ENCODE data around the gene PMPCA.
"Not testable (repeated sequence)": the region's sequence is repeated elsewhere in the genome, so short reads cannot be mapped to it uniquely, and the experiment has no call there.

Gene PMPCA

DNA sequence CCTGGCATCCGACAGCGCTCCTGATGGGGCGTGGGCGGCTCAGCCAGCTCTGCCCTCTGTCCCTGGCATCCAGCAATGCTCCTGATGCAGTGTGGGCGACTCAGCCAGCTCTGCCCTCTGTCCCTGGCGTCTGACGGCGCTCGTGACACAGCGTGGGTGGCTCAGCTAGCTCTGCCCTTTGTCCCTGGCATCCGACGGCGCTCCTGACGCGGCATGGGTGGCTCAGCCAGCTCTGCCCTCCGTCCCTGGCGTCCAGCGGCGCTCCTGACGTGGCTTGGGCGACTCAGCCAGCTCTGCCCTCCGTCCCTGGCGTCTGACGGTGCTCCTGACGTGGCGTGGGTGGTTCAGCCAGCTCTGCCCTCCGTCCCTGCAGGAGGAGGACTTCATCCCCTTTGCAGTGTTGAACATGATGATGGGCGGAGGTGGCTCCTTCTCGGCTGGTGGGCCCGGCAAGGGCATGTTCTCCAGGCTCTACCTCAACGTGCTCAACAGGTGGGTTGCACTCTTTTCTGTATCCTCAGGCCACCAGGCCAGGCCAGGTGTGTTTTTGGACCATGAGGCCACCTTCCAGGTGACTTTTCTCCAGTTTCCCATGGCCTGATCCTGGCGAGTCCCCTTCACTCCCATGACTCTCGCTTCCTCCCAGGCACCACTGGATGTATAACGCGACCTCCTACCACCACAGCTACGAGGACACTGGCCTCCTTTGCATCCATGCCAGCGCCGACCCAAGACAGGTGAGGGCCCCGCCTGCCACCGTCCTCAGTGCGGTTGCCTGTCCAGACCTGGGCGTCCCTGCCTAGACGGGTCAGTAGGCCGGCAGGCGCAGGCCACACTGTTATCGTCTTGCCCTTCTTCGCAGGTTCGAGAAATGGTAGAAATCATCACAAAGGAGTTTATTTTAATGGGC, 8.0 kb downstream of the PMPCA start:
- DNase-seq = no peak

- no peak for DNase-seq
Observed at GRCh38 chr9:136419092-136419420, 8.6 kb downstream of the PMPCA start.

DNA sequence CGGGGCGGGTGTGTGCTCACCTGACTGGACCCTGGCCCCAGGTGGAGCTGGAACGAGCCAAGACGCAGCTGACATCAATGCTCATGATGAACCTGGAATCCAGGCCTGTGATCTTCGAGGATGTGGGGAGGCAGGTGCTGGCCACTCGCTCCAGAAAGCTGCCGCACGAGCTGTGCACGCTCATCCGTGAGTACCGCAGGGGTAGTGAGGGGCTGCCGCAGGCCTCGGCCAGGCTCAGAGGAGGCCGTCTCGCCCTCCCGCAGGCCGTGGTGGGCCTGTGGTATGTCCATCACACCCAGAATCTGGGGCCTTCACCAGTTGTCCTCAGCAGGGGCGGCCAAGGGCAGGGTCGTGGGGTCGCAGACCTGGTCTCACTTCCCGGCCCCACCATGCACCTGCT, 11.3 kb downstream of the PMPCA start:
- no peak for DNase-seq

DNA sequence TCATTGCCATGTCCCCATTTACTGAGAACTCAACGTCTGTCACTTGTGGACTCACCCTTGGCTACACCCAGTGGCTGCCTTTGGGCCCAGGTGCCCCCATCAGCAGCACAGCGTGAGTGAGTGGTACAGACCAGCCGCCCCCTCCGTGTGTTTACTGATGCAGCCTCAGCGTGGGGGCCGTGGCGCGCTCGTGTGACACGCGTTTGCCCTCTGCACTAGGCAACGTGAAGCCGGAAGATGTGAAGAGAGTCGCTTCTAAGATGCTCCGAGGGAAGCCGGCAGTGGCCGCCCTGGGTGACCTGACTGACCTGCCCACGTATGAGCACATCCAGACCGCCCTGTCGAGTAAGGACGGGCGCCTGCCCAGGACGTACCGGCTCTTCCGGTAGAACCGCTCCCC, 12.4 kb downstream of the PMPCA start:
- DNase-seq = no peak

DNA sequence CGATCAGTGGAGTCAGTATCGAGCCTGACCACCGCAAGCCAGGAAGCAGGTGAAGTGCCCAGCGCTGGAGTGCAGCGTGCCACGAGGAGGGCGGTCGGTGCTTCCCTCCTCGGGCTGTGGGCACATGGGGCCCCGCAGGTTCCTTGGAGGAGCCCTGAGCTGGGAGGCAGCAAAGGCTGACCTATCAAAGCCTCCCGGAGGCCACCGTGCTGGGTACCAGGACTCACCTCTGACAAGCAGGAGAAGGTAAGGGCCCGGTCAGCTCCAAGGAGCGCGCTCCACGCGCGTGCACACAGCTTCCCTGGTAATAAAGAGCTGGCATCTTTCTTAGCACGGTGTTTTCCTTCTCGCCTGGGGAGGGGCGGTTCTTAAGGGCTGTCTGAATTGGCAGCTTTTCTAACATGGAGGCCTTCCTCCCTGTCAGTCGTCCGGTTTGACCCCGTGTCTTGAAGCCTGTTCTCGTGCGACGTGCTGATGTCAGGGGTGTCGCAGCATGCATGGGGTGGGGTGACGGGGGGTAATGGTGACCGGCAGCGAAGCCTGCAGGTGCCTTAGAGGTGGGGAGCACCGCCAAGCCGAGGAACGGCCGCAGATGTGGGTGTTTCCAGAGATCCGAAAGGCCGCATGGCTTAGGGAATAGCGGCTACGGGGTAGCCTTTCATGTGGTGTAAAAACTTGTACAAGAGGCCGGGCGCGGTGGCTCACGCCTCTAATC, 13.1 kb downstream of the PMPCA start:
- no peak for DNase-seq

DNA sequence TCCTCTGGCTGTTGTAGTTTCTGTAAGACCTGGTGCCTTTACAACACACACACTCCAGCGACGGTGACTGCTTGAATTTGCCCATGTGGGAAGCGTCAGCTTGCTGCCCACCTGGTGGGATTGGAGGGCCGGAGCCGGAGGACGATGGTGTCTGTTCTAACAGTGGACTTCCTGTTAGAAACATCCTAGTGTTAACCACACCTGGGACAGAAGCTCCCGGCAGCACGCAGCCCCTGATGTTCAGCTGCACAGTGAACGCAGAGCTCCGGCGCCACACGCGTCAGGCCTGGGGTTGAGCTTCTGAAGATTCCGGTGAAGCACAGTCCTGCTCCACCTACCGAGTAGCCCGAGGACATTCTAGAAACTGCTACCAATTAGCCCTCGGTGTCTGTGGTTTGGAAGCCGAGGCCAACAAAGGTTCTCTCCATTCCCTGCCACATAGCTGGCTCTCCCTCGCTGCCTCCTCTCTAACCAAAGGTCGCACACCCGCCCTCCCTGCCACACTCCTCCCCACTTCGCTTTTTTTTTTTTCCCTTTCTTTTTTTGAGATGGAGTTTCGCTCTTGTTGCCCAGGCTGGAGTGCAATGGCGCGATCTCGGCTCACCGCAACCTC, 14.4 kb downstream of the PMPCA start:
- DNase-seq = no peak

DNA sequence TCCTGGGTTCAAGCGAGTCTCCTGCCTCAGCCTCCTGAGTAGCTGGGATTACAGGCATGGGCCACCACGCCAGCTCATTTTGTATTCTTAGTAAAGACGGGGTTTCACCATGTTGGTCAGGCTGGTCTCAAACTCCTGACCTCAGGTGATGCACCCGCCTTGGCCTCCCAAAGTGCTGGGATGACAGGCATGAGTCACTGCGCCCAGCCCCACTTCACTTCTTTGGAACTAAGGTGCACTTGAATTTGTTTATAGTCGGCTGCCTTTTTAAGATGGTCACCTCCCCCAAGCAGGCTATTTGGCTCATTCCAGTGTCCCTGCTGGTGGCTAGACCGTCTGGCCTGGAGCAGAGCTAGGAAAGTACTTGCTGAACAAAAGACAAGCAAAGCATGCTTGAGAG, 14.9 kb downstream of the PMPCA start:
- not testable (repeated sequence) for DNase-seq

GRCh38 chr9:136426787-136427186, 16.3 kb downstream of the PMPCA start:
- DNase-seq = no peak

GRCh38 chr9:136429075-136429628, 18.7 kb downstream of the PMPCA start:
- no peak for DNase-seq

DNA sequence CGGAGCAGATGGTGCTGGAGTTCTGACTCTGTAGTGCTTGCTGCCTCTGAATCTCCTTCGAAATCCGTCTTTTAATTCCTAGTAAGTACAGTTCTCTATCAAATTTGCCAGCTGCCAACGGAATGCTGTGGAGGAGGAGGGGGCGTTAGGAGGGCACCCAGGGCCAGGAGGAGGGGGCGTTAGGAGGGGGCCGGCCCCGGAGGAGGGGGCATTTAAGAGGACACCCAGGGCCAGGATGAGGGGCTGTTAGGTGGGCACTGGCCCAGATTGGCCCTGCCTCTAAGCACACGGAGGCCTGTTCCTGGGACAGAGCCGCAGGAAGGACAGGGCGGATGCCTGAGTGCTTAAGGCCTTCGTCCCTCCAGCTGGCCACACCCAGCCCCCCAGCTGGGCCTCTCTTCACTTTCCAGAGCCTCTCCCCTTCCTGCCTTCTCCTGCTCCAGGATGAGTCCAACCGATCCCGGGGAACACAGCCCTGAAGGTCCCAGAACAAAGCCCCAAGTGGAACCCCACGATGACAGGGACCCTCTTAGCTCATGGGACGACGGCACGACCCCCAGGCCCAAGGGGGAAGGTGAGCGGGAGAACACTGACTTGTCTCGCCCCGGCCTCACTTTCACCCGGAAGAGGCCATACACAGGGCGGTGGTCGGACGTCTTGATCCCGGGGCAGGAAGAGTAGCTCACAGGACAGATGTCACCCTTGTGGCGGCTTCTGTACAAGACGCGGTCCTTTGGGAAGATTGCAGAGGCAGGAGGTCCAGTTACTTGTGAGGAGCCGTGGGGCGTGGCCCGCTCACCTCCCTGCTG, 19.4 kb downstream of the PMPCA start:
- no peak for DNase-seq

DNA sequence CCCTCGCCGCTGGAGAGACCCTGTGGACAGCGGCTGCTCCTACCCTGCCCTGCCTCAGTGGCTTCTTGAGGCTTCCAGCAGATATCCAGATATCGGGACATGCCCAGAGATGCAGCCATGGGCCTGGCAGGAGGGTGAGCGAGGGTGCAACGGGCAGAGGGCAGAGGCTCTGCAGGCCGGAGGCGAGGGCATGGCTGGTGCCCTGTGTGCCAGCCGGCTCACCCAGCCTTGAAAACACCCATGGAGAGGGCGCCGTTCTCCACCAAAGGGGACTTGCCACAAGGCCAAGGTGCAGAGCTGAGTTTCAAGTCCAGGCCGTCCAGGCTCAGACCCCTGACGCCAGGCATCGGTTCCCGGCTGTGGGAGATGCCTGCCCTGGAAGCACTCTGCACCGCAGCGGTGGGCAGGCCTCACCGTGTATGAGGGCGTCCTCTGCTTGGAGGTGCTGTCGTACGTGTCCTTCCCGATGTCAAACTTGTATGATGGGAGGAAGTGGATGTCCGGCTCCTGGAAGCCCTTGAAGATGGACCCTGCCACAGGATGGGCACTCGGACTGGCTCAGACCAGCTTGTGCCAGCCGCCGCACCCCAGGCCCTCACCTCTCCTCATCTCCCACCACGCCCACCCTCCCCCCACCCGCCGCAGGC, 20.3 kb downstream of the PMPCA start:
- DNase-seq = no peak

- no peak for DNase-seq
Observed at GRCh38 chr9:136431782-136432350, 21.4 kb downstream of the PMPCA start.

DNA sequence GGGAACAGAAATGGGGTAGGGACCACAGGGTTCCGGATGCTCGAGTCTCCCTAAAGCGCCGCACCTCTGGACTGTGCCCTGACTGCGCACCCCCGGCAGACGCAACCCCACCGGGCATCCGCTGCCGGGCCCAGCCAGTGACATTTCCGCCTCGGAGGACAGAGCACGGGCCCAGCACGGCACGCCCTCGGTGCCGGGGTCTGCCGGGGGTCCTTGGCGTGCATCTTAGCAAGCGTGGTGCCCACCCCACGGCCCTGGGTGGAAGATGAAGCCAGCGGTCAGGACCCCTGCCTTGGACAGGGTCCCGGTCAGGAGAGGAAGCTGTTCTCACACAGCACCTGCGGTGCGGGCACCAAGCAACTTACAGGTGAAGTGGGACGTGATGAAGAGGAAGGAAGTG, 22.1 kb downstream of the PMPCA start:
- no peak for DNase-seq

GRCh38 chr9:136433043-136433715, 22.7 kb downstream of the PMPCA start:
- DNase-seq = no peak

- no peak for DNase-seq
Observed at GRCh38 chr9:136433849-136434579, 23.6 kb downstream of the PMPCA start.

- DNase-seq = no peak
Observed at GRCh38 chr9:136434580-136435169, 24.2 kb downstream of the PMPCA start.

DNA sequence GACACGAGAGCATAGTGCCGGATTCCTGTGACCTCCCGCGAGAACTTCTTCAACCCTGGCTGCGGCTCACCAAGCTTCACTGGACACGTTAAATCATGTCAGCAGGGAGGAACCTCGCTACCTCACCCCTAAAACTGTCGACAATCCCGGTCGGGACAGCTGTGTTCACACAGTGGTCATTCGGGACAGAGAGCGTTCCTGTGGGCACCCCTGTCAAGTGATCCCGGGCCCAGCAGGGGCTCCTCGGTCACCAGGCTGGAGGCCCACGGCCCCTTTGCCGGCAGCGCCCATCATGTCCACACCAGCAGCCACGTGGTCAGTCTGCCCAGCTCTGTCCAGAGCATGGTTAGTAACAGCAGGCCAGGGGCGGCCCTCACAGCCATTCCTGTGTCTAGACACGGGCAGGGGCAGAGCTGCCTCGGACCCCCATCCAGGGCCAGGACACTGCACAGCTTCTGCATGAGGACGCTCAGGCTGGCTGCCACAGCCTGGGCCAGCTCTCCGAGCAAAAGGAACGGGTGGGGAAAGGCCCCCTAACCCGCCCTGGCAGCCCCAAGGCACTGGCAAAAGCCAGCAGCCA, 25.7 kb downstream of the PMPCA start:
- no peak for DNase-seq

- DNase-seq = no peak
Observed at GRCh38 chr9:136437430-136437829, 27.0 kb downstream of the PMPCA start.

DNA sequence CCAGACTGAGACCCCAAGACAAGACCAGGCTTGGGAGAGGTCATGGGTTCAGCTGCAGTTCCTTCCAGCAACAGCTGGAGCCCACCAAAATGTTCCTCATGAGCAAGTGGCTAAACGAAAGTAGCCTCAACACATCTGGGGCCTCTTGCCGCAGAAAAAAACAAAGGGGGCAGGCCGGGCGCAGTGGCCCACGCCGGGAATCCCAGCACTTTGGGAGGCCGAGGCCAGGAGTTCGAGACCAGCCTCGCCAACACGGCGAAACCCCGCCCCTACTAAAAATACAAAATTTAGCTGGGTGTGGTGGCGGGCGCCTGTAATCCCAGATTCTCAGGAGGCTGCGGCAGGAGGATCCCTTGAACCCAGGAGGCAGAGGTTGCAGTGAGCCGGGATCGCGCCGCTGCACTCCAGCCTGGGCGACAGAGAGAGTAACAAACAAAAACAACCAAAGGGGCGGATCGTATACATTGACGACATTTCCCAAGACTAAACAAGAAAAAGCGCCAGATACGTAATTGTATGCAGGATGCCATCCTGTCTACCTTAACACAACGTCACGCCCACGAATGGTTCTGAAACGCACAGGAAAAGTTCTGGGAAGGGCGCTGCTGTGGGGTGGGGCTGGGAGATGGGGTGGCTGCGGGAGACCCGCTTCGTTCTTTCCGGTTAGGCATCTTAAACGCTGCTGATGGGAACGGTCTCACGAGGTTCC, 27.5 kb downstream of the PMPCA start:
- no peak for DNase-seq
